HG03139 (cell line): ENCODE results near the gene SLC28A1.

Source experiments
- ATAC-seq: cut with Tn5 transposase; IDR thresholded peaks from one replicate; pipeline ENCODE4 v1.9.1; 2021; ENCODE audit not compliant: unreplicated experiment

The SLC28A1 gene

GRCh38 chr15:84883466-84883865 lies 996 bp upstream of the SLC28A1 start:
- ATAC-seq: no peak

GRCh38 chr15:84885801-84886200 lies 1.3 kb downstream of the SLC28A1 start:
- no peak for ATAC-seq

GRCh38 chr15:84886211-84886983 lies 1.9 kb downstream of the SLC28A1 start:
- no peak for ATAC-seq

- ATAC-seq: no peak
Measured at GRCh38 chr15:84886984-84887299, 2.5 kb downstream of the SLC28A1 start.

- no peak for ATAC-seq
Measured at GRCh38 chr15:84887938-84888337, 3.5 kb downstream of the SLC28A1 start.

- ATAC-seq: no peak
Measured at GRCh38 chr15:84888639-84889038, 4.2 kb downstream of the SLC28A1 start.

- no peak for ATAC-seq
Measured at GRCh38 chr15:84889313-84889990, 5.0 kb downstream of the SLC28A1 start.

- no peak for ATAC-seq
Measured at GRCh38 chr15:84889991-84890669, 5.7 kb downstream of the SLC28A1 start.

GRCh38 chr15:84890670-84891162 lies 6.3 kb downstream of the SLC28A1 start:
- ATAC-seq: no peak

- no peak for ATAC-seq
Measured at GRCh38 chr15:84891339-84891738, 6.9 kb downstream of the SLC28A1 start.

GRCh38 chr15:84892786-84893307 lies 8.4 kb downstream of the SLC28A1 start:
- ATAC-seq: no peak

GRCh38 chr15:84893607-84894006 lies 9.1 kb downstream of the SLC28A1 start:
- no peak for ATAC-seq

GRCh38 chr15:84894736-84895425 lies 10.4 kb downstream of the SLC28A1 start:
- ATAC-seq: no peak

- no peak for ATAC-seq
Measured at GRCh38 chr15:84898761-84899160, 14.3 kb downstream of the SLC28A1 start.

- no peak for ATAC-seq
Measured at GRCh38 chr15:84899750-84900149, 15.3 kb downstream of the SLC28A1 start.

GRCh38 chr15:84901540-84901939 lies 17.1 kb downstream of the SLC28A1 start:
- ATAC-seq: no peak

GRCh38 chr15:84903751-84904150 lies 19.3 kb downstream of the SLC28A1 start:
- ATAC-seq: no peak

- ATAC-seq: no peak
Measured at GRCh38 chr15:84904419-84904818, 20.0 kb downstream of the SLC28A1 start.

GRCh38 chr15:84905016-84905916 lies 20.8 kb downstream of the SLC28A1 start:
- no peak for ATAC-seq

GRCh38 chr15:84907731-84908130 lies 23.3 kb downstream of the SLC28A1 start:
- no peak for ATAC-seq
